Activated CD8-positive, alpha-beta memory T cell treated with anti-CD3 and anti-CD28 coated beads, Interleukin-2, amount 50 U/mL, for 48 hours (primary cell): ENCODE data around the gene PRM1.
A peak's percentile ranks its signal among the peaks of the same experiment; 100 is the strongest.

Experiments
- DNase-seq: peaks from one replicate; pipeline ENCODE4 v3.0.0-alpha.2; 2020

PRM1 gene

DNA sequence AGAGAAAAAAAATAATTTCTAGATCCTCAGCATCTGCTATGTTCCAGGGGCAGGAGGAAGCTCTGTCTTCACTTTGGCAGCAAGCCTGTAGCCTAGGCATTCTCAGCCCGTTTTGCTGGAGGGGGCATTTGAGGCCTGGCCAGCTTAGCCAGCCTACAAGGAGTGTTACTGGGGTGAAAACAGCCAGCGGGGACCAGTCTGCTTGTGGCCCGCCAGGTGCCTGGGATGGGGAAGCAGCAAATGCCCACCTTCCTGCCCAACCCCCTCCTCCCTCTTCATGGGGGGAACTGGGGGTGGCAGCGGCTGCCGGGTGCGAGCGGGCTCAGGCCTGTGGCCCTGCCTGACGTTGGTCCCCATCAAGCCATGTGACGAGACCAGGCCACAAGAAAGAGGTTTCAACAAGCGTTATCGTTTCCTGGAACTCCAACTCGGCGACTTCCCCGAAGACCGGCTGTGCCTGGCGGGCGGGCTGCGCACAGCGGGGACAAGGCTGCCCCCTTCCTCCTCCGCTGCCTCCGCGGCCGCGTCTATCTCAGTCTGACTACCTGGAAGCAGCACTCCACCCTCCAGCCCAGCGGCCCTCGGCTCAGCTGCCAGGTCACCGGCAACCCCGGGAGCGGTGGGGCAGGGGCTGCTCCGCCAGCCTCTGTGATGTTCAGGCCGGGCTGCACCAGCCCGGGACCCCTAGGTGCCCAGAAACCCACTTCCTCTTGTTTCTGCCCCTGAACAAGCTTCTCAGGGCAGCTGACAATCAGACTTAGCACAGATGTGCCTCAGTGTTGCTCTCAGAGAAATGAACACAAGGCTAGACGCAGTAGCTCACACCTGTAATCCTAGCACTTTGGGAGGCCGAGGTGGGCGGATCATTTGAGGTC is 48.0 kb downstream of the PRM1 start:
- DNase-seq: peak; percentile 95

DNA sequence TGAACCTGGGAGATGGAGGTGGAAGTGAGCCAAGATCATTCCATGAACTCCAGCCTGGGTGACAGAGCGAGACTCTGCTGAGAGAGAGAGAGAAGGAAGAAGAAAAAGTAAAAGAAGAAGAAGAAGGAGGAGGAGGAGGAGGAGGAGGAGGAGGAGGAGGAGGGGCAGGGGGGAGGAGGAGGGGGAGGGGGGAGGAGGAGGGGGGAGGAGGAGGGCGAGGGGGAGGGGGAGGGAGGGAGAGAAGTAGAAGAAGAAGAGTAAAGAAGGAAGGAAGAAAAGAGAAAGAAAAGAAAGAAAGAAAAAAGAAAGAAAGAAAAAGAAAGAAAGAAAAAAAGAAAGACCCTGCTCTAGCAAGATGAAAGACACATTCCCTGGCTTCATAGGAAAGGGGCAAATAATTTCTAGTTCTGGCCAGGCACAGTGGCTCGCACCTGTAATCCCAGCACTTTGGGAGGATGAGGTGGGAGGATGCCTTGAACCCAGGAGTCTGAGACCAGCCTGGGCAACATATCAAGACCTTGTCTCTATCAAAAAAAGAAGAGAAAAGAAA is 48.8 kb downstream of the PRM1 start:
- no peak for DNase-seq

GRCh38 chr16:11231367-11231970 is 49.7 kb downstream of the PRM1 start:
- DNase-seq: peak; percentile 55
